ENCODE measurements around the gene CRIM1. TPM values are rescaled to one million over a fixed set of nuclear protein-coding genes. Genes with fewer than 3 reads are reported as not detected.

Gene CRIM1
- total RNA-seq, 1 experiment from 2014 or later, result 133 TPM

GRCh38 chr2:36596397-36596796 is 240.8 kb downstream of the CRIM1 start:
- H3F3A ChIP-seq (ENCODE audit: insufficient read depth, low read depth), result peaks cover 6% of the 10 kb centered on the region
- H3K36me3 ChIP-seq (ENCODE audit: low read depth), result peaks cover 8% of the 10 kb centered on the region; the same call in 1 of the 2 replicates
- peaks cover 22% of the 10 kb centered on the region for H3K4me1 ChIP-seq (replicated peaks; ENCODE audit: insufficient read depth)
- no peak for DNase-seq
- peak overlapping the region; percentile 84 for H3K4me2 ChIP-seq
- H3K9me3 ChIP-seq (ENCODE audit: insufficient read depth, low read depth), result no peaks in the 10 kb centered on the region
- no peaks in the 10 kb centered on the region for H3K27me3 ChIP-seq (ENCODE audit: insufficient read depth, low read depth)
- no peaks in the 10 kb centered on the region for H4K20me1 ChIP-seq (ENCODE audit: insufficient read depth)
- peaks cover 56% of the 10 kb centered on the region for H3K79me2 ChIP-seq (ENCODE audit: low read depth)
- H3K4me3 ChIP-seq, result peak overlapping the region; percentile 65; the same call in 1 of the 2 replicates
- no peaks in the 10 kb centered on the region for H3K9me2 ChIP-seq (ENCODE audit: insufficient read depth)
- BruUV-seq (replicated peaks), result no TSS peak
- ChIA-PET POLR2A (ENCODE audit: unreplicated experiment) (no interaction called here), CTCF (no interaction called here)
- TF ChIP-seq EZH2 (IDR thresholded peaks at IDR 0.05; ENCODE audit: low read depth), result no peak
- TF ChIP-seq CTCF (conservative IDR thresholded peaks at IDR 0.05), result no peak
- intact Hi-C loops (cut with micrococcal nuclease; ENCODE audit: unreplicated experiment), result loop anchor here (5.0 kb wide), 1 partner anchor 34 kb away; no protein-coding TSS in a partner anchor
- H2AFZ ChIP-seq, result no peak overlapping the region
- H3K27ac ChIP-seq, result no peak overlapping the region

GRCh38 chr2:36597003-36597531 is 241.5 kb downstream of the CRIM1 start:
- CTCF ChIA-PET, result no interaction called here
- Histone ChIP-seq H3F3A (ENCODE audit: insufficient read depth, low read depth) (peaks cover 6% of the 10 kb centered on the region), H3K9me3 (ENCODE audit: insufficient read depth, low read depth) (no peaks in the 10 kb centered on the region)

More at GRCh38 chr2:36597003-36597531, 241.5 kb downstream of the CRIM1 start:
- H4K20me1 ChIP-seq (ENCODE audit: insufficient read depth), result no peaks in the 10 kb centered on the region
- H3K4me3 ChIP-seq, result peak overlapping the region; percentile 65
- no peak for TF ChIP-seq CTCF (conservative IDR thresholded peaks at IDR 0.05)
- no peak for TF ChIP-seq EZH2 (IDR thresholded peaks at IDR 0.05; ENCODE audit: low read depth)
- peak overlapping the region; percentile 84 for H3K4me2 ChIP-seq
- H3K79me2 ChIP-seq (ENCODE audit: low read depth), result peaks cover 49% of the 10 kb centered on the region
- no peaks in the 10 kb centered on the region for H3K9me2 ChIP-seq (ENCODE audit: insufficient read depth)
- peaks cover 8% of the 10 kb centered on the region; the same call in 1 of the 2 replicates for H3K36me3 ChIP-seq (ENCODE audit: low read depth)
- peaks cover 22% of the 10 kb centered on the region for H3K4me1 ChIP-seq (replicated peaks; ENCODE audit: insufficient read depth)
- POLR2A ChIA-PET (ENCODE audit: unreplicated experiment), result no interaction called here
- BruUV-seq (replicated peaks), result TSS peak; percentile 48
- H3K27me3 ChIP-seq (ENCODE audit: insufficient read depth, low read depth), result no peaks in the 10 kb centered on the region
- H2AFZ ChIP-seq, result peak overlapping the region; percentile 78
- intact Hi-C loops (cut with micrococcal nuclease; ENCODE audit: unreplicated experiment), result loop anchor here (1.0 to 5.0 kb wide), 2 partner anchors 35 to 53 kb away; no protein-coding TSS in a partner anchor
- H3K27ac ChIP-seq, result peak overlapping the region; percentile 53; the same call in 1 of the 2 replicates
- DNase-seq, result no peak

All from PC-9 (cell line).